ENCODE results near the gene TNS1.

The TNS1 gene

DNA sequence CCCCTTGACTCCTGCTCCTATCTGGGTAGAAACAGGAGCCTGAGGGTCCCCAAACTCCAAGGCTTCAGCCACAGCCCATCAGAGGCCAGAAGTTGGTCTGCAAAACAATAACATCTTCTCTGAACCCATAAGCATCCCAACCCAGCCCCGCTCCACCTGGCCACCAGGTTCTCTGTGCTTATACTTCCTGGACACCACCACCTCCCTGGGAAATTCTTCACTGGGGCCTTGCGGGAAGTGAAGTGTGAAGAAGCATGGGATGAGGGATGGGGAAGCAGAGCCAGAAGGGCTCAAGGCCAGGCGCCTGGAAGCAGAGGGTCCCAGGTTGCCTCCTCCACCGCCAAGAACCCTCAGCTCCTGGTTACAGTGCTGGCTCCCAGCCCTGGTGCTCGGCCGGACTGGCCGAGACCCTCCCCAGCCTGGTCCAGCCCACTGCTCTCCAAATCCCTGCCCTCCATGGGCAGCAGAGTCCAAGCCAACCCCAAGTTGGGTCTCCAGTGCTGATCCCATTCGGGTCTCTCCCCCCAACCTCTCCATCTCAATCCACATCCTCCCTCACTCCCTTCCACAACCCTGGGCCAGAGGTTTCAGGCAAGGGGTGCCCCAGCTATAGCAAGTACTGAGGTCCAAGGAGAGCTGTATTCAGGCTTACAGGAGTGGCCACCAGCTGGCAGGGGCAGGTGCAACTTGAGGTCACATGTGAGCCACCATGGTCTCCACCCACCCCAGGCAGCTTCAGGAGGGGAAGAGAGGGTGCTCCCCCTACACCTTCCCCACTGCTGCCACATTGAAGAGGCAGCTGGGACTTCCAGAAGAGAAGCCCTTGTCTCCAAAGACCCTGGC is 60.7 kb downstream of the TNS1 start:
- DNase-seq: no peak

- no peak for DNase-seq
These were observed 61.5 kb downstream of the TNS1 start for GRCh38 chr2:217941339-217941738.

GRCh38 chr2:217940261-217941220 is 62.3 kb downstream of the TNS1 start:
- DNase-seq: no peak

GRCh38 chr2:217939629-217940245 is 63.1 kb downstream of the TNS1 start:
- DNase-seq: no peak

- DNase-seq: no peak
These were observed 63.6 kb downstream of the TNS1 start for GRCh38 chr2:217939220-217939619.

DNA sequence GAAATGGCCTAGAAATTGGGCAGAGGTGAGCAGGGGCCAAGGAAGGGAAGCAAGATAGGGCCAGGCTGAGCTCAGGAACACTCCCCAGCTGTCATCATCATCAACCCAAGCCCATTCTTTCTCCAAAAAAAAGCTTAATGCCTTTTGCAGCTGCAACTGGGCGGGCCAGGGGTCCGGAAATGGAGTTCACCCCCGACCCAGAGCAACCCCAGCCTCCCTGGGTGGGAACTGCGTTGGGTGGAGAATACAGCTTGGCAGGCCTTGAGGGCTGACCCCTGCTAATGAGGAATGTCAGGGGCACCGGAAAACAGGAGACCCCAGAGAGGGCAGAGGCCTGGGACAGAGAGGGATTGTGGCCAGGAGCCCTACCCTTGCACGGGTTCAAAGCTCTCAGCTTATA is 64.8 kb downstream of the TNS1 start:
- no peak for DNase-seq

DNA sequence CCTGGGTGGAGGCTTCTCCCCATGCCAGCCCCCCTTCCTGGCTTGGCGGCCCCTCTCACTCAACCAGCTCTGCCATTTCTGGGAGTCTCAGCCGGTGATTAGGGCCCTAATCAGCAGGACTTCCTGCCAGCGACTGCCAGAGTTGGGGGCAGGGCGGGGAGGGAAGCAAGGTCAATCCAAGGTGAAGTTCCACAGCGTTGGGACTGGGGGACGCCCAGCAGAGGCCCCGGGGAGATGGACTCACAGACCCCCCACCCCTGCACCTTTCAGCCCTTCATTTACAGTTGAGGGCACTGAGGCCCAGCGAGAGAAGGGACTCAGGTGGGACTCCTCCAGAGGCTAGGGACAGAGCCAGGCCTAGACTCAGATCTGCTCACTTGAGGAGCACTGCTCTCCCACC is 65.3 kb downstream of the TNS1 start:
- DNase-seq: no peak

GRCh38 chr2:217936952-217937351 is 65.8 kb downstream of the TNS1 start:
- DNase-seq: no peak

- DNase-seq: no peak
These were observed 66.7 kb downstream of the TNS1 start for GRCh38 chr2:217935901-217936684.

- DNase-seq: no peak
These were observed 67.4 kb downstream of the TNS1 start for GRCh38 chr2:217935235-217935879.

DNA sequence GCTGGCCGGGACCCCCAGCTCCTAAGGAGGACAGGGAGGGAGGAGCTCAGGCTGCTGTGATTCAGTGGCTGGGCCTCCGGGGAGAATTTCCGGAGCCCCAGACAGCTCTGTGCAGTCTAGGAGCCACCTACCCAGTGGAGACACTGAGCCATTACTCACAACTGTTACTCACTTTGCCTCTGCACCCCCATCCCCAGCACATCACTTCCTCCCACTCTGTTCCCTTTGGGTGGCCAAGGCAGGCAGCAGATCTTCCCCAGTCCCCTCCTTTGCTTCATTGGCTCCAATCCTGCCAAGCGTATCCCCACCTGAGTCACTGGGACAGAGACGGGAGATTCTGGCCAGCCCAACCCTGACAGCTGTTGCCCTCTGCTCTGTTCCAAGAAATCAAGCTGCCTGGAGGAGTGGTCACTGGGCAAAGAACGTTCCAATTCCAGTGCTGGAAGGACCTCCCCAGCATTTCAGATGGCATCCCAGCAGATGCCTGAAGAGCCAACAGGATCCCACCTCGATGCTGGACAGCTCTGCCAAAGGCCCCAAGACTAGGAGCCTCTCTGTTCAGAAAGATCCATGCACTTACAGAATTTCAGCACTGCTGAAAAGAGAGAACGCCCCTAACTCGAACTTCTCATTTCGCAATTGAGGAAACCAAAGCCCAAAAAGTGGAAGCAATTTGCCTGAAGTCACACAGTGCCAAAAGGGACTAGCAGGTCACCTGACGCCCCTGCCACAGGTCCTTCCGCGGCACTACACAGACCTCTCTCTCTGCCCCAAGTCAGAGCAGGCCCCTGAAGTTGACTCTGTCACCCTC is 68.3 kb downstream of the TNS1 start:
- no peak for DNase-seq

DNA sequence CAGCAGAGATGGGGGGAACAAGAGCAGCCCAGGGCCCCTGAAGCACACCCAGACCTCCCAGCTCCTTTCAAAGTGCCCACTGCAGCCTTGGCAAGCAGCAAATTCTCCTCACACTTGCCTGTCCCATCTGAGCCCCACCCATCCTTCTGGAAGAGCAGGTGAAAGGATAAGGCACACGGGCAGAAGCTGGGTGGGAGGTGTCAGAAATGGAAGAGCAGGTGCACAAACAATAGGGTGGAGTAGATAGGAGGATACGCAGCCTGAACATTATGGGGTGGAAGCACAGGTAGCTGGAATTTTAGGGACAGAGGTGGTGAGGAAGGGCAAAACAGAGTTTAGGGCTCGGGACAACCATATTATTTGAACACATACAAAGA is 69.2 kb downstream of the TNS1 start:
- no peak for DNase-seq

DNA sequence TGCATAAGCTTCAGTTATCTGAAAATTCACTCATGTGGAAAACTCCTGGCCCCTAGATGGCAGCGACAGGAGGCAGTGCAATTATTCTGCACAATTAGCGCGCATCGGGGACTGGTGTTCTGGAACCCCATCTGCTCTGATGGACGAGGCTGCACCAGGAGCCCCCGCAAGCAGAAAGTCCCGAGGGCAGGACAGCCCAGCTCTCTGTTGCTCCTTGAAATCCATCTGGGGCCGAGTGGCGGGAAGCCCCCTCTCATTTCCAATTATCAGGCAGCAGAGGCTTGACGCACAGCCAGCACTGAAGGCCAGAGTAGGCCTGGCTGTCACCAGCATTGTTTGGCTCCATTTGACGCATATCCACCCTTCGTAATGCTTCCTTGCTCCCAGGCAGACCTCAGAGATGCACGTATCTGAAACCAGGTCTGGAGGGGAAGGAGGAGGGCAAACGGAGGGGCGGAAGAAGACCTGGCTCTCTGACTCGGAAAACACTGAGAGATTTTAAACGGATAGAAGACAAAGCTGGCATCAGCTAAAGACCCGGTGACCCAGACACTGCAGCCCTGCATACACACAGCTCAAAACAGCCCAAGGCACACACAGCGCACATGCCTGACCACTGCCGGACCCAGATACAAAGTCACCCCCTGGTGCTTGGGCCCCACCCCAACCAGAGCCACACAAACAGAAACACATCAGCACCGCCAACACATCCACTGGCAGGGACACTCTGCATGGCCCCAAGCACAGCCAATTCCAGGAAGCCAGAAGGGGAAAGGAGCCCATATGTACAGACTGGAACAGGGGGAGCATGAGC is 69.8 kb downstream of the TNS1 start:
- no peak for DNase-seq

DNA sequence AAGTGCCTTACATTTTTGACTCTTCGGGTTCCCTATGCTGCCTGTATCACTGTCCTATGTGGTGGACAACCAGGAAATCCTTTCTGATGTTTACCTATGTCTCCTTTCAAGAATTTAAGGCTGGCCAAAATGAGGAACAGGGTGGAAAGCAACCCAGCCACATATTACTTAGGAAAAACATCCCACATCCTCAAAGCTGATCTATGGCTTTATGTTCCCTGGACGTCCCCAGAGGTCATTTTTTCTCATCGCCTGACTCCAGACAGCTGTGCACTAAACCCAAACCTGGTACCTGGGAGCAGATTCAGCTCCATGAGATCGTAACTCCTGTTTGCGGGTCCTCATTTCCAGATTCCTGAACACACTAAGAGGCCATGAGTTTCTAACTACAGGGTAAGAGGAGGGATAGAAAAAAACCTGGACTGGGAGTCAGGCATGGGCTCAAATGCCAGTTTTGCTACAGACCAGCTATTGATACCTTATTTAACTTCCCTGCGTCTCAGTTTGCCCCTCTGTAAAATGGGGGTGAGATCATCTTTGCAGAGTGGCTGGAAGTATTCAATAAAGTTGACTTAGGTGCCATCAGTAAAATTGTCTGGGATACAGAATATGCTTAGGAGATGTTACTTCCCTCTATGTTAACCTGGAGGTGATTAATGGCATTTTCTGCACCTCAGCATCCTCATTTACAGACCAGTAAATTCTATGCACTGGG is 70.8 kb downstream of the TNS1 start:
- no peak for DNase-seq

GRCh38 chr2:217930761-217931563 is 71.8 kb downstream of the TNS1 start:
- no peak for DNase-seq

DNA sequence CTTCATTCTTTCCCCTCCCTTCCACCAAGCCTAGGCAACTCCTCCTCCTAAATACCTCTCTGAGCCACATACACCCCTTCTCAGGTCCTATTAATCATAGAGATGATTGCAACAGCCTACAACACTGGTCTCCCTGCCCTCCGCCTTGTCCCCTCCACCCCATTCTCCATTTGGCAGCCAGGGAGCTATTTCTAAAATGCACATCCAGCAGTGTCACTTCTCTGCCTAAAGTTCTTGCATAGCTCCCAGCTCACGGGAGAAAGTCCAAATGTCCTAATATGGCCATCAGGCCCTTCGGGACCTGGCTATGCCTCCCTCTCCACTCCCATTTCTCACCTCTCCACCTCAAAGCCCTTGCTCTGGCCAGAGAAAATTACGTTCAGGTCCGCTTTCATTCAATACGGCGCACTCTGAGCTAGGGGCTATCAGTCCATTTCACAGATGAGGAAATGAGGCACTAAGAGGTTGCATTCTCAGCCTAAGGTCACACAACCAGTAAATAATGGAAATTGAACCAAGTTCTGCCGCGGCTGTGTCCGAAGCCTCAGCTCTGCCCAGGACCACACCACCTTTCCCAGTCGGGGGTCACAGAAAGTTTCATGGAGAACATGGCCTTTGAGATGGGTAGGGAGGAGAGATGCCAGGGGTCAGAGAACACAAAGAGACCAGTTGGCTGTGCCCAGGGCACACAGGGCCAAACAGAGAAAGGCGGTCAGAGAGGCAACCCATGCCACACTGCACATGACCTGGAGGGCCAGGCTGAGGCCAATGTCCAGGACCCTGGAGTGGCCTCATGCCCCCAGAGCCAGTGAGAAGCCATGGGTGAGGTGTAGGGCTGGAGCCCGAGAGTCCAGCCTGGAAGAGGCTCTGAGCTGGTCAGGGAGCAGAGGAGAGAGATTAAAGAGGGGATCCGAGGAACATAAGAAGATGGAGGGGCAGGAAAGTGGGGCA is 72.8 kb downstream of the TNS1 start:
- no peak for DNase-seq

DNA sequence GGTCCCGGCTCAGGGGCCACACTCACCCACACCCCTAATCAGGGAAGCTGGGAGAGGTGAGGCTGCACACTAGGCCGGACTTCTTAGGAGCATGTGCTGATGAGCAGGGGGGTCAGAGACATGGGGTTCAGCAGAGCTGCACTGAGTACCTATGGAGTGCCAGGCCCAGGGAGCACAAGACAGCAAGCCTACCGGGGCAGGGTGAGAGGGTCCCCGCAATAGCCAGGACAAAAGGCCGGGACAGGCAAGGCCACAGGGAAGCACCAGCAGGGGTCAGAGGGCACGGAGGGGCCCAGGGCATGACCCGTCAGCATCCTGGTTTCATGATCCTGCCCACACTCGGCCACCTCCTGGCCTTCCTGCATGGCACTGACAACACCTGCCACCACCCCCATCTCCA is 73.5 kb downstream of the TNS1 start:
- DNase-seq: no peak

All from NCI-H1092 treated with DMSO at 0.1 percent for 48 hours (cell line).